B cell (primary cell): ENCODE measurements around the gene CXCL12. TPM values are rescaled to one million over a fixed set of nuclear protein-coding genes. Genes with fewer than 3 reads are reported as not detected.

ENCODE experiments used
- ATAC-seq: fragments of 200-7000 bp; cut with Tn5 transposase; one replicate; pipeline ENCODE4 v1.10.0; 2021; ENCODE audit warnings: low read depth, mild to moderate bottlenecking, moderate number of reproducible peaks, moderate library complexity
- CTCF ChIA-PET: fragments of 350-600 bp; sonication (Branson Sonifier 250); formaldehyde crosslinking; loops from one replicate; lab custom pipeline; 2021; ENCODE audit warnings: antibody characterized with exemption, inconsistent platforms; lab: Charles Lee
- POLR2A ChIA-PET: fragments of 350-600 bp; sonication (Branson Sonifier 250); formaldehyde crosslinking; loops from one replicate; lab custom pipeline; 2021; ENCODE audit warnings: antibody characterized with exemption; lab: Charles Lee
- DNase-seq: peaks from one replicate; pipeline ENCODE4 v3.0.0; 2013
- H2AFZ ChIP-seq: 2 replicates; pipeline ENCODE4 v1.6.1; 2012; ENCODE audit warnings: mild to moderate bottlenecking, low read depth, low read length; ENCODE audit not compliant: insufficient read depth, poor library complexity, severe bottlenecking
- H3K27ac ChIP-seq, 2 donors: 1 replicate in 1 of 2; 2 replicates in 1 of 2; pipeline ENCODE4 v1.5.1; 2012 to 2013; ENCODE audit warnings: low read length in 2 of 2, mild to moderate bottlenecking in 2 of 2, moderate library complexity in 1 of 2
- H3K27me3 ChIP-seq, 4 experiments: fragments of 200-600 bp in 1 of 4; sonication (generic) in 1 of 4; replicated peaks in 1 of 4; 1 replicate in 2 of 4; 2 replicates in 2 of 4; pipeline versions ENCODE4 v1.6.1 to v1.7.0; 2013 to 2016; ENCODE audit warnings: low read length in 3 of 4, mild to moderate bottlenecking in 2 of 4, mixed read lengths in 1 of 4, moderate library complexity in 1 of 4; ENCODE audit not compliant: insufficient read depth in 4 of 4, control insufficient read depth in 3 of 4; ENCODE audit errors: control extremely low read depth in 1 of 4
- H3K36me3 ChIP-seq, 2 experiments: replicated peaks in 1 of 2; 1 replicate in 1 of 2; 2 replicates in 1 of 2; pipeline versions ENCODE4 v1.6.1 to v1.7.1; 2013; ENCODE audit warnings: low read length in 1 of 2; ENCODE audit not compliant: insufficient read depth in 2 of 2, control insufficient read depth in 1 of 2; ENCODE audit errors: control extremely low read depth in 1 of 2, extremely low read depth in 1 of 2
- H3K4me1 ChIP-seq, 2 donors: fragments of 200-600 bp in 1 of 2; sonication (generic) in 1 of 2; 1 replicate in 1 of 2; 2 replicates in 1 of 2; pipeline versions ENCODE4 v1.5.1 to v1.6.1; 2013 to 2017; ENCODE audit warnings: low read length in 2 of 2; ENCODE audit not compliant: control insufficient read depth in 2 of 2, insufficient read depth in 2 of 2
- H3K4me2 ChIP-seq: replicated peaks from 2 replicates; pipeline ENCODE3; 2012; ENCODE audit warnings: mild to moderate bottlenecking, low read depth, low read length; ENCODE audit not compliant: poor library complexity, severe bottlenecking
- H3K4me3 ChIP-seq, 5 experiments: fragments of 200-600 bp in 1 of 5; sonication (generic) in 1 of 5; 1 replicate in 3 of 5; 2 replicates in 2 of 5; pipeline versions ENCODE4 v1.5.1 to v1.7.0; 2011 to 2016; ENCODE audit warnings: low read length in 4 of 5, mild to moderate bottlenecking in 4 of 5, low read depth in 2 of 5, control low read depth in 1 of 5, moderate library complexity in 1 of 5; ENCODE audit not compliant: insufficient read depth in 1 of 5; ENCODE audit errors: control extremely low read depth in 1 of 5, extremely low read depth in 1 of 5
- H3K79me2 ChIP-seq: fragments of 200-600 bp; sonication (generic); one replicate; pipeline ENCODE4 v1.6.0; 2016; ENCODE audit warnings: low read length; ENCODE audit not compliant: control insufficient read depth, insufficient read depth
- H3K9ac ChIP-seq: fragments of 200-600 bp; sonication (generic); 2 replicates; pipeline ENCODE4 v1.6.1; 2017; ENCODE audit warnings: mild to moderate bottlenecking, low read length, moderate library complexity
- H3K9me3 ChIP-seq, 3 donors: one replicate each; pipeline versions ENCODE4 v1.6.1 to v1.7.1; 2013; ENCODE audit warnings: low read length in 2 of 3; ENCODE audit not compliant: control insufficient read depth in 2 of 3, insufficient read depth in 1 of 3; ENCODE audit errors: control extremely low read depth in 1 of 3
- H4K20me1 ChIP-seq: 2 replicates; pipeline ENCODE4 v1.6.0; 2012; ENCODE audit warnings: mild to moderate bottlenecking, low read length; ENCODE audit not compliant: insufficient read depth, control insufficient read depth, poor library complexity, severe bottlenecking
- H3K27ac Mint-ChIP-seq: one replicate; pipeline ENCODE4 v1.8.0; 2021; ENCODE audit warnings: mixed read lengths
- H3K27me3 Mint-ChIP-seq: one replicate; pipeline ENCODE4 v1.8.0; 2021; ENCODE audit warnings: mixed read lengths
- H3K4me1 Mint-ChIP-seq: one replicate; pipeline ENCODE4 v1.8.0; 2021; ENCODE audit warnings: mixed read lengths
- H3K4me3 Mint-ChIP-seq: one replicate; pipeline ENCODE4 v1.8.0; 2021; ENCODE audit warnings: mixed read lengths
- H3K9me3 Mint-ChIP-seq: one replicate; pipeline ENCODE4 v1.8.0; 2022; ENCODE audit warnings: mixed read lengths; ENCODE audit not compliant: insufficient read depth
- EZH2 ChIP-seq: IDR thresholded peaks from 2 replicates; pipeline ENCODE4 v1.6.1; 2012; ENCODE audit warnings: borderline replicate concordance, low read depth, mild to moderate bottlenecking, moderate library complexity, low read length; ENCODE audit not compliant: insufficient read depth, poor library complexity, severe bottlenecking
- WGBS: methylation state at CpG from one replicate; pipeline ENCODE4 v1.1.5; 2013; ENCODE audit warnings: missing lambda C conversion rate; ENCODE audit not compliant: insufficient coverage; 5-methylcytosine and 5-hydroxymethylcytosine counted together
- intact Hi-C: fragments of 100-400 bp; cut with micrococcal nuclease; formaldehyde crosslinking; loops from one replicate; pipeline ENCODE4 v1.10.0; 2022
- polyA plus RNA-seq: library from polyadenylated mRNA; depleted of rRNA; stranded (reverse); fragments of >200 nt; gene quantifications from 2 replicates; pipeline ENCODE4 v1.2.3, GENCODE V29; 2012
- total RNA-seq, 2 donors: library from RNA; stranded (reverse); fragments of 120-200 nt in 1 of 2; gene quantifications; 1 replicate in 1 of 2; 2 replicates in 1 of 2; pipeline versions ENCODE4 v1.2.3 to v1.2.4, GENCODE V29; 2013 to 2022
- TF ChIP-seq, protein P1 (sequence below): fragments of 200-600 bp; IDR thresholded peaks from one replicate; pipeline ENCODE4 v1.8.0; 2022; ENCODE audit warnings: antibody characterized with exemption, mild to moderate bottlenecking

The CXCL12 gene
- total and polyA plus RNA-seq, 2 donors (not counting 1 experiment from before 2014, with no cell fraction given), result not detected

DNA sequence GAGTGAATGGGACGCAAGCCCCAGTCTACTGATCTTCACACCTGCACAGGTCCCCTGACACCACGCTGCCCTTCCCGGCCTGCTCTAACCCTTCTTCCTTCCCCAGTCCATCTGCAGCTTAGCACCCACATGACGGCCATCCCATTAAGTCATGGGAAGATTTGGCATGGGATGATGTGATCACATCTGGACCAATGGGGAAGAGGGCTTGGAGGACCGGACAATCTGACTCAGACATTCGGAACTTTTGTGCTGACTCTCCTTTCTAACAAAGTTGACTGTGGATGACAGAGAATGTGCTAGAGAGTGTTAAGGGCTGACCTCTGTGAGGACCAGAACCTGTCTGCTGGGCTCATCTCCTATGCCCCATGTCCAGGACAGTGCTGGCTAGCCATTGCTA, 15.6 kb downstream of the CXCL12 start:
- Histone ChIP-seq H3K9ac (no peak overlapping the region), H3K79me2 (no peaks in the 10 kb centered on the region), H3K27ac (no peak overlapping the region), H2AFZ (no peak overlapping the region), H3K9me3 (peaks cover 0 to 2% (median 0%) of the 10 kb centered on the region in 3 donors), H3K4me1 (no peaks in the 10 kb centered on the region), H3K36me3 (no peaks in the 10 kb centered on the region), H3K4me3 (no peak overlapping the region), H3K4me2 (no peak overlapping the region), H4K20me1 (no peaks in the 10 kb centered on the region), H3K27me3 (no peaks in the 10 kb centered on the region)
- Mint-ChIP-seq H3K27me3 (no peaks in the 10 kb centered on the region), H3K27ac (no peak overlapping the region), H3K4me1 (no peaks in the 10 kb centered on the region), H3K9me3 (no peaks in the 10 kb centered on the region), H3K4me3 (no peak overlapping the region)
- no peak for ATAC-seq
- intact Hi-C loops, result no loop called here
- POLR2A ChIA-PET, result no interaction called here
- 93% methylated on average over 3 of the region's 6 CpGs for WGBS
- DNase-seq, result no peak
- CTCF ChIA-PET, result no interaction called here
- TF ChIP-seq, protein P1, sequence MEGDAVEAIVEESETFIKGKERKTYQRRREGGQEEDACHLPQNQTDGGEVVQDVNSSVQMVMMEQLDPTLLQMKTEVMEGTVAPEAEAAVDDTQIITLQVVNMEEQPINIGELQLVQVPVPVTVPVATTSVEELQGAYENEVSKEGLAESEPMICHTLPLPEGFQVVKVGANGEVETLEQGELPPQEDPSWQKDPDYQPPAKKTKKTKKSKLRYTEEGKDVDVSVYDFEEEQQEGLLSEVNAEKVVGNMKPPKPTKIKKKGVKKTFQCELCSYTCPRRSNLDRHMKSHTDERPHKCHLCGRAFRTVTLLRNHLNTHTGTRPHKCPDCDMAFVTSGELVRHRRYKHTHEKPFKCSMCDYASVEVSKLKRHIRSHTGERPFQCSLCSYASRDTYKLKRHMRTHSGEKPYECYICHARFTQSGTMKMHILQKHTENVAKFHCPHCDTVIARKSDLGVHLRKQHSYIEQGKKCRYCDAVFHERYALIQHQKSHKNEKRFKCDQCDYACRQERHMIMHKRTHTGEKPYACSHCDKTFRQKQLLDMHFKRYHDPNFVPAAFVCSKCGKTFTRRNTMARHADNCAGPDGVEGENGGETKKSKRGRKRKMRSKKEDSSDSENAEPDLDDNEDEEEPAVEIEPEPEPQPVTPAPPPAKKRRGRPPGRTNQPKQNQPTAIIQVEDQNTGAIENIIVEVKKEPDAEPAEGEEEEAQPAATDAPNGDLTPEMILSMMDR, result no peak
- TF ChIP-seq EZH2, result no peak

DNA sequence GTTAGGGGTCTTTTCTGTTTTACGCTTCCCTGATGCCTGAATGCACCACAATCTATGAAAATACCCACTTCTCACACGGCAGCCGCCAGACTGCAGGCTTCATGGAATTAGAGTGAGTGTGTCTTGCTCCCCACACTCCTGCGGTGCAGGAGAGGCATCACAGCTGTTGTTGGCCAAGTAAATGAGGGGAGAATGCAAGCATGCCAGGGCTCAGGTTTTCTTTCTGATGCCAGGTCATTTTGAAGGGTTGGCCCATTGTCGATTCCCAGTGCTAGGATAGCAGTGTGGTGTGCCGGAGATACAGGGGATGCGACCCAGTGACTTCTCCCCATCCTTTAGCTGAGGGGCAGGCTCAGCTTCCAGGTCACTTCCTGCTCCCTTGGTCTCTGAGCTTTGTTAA, 16.3 kb downstream of the CXCL12 start:
- H3K27me3 ChIP-seq, result no peaks in the 10 kb centered on the region
- H3K79me2 ChIP-seq, result no peaks in the 10 kb centered on the region
- CTCF ChIA-PET, result no interaction called here
- H3K4me3 ChIP-seq, result no peak overlapping the region
- Mint-ChIP-seq H3K27ac (no peak overlapping the region), H3K9me3 (no peaks in the 10 kb centered on the region), H3K4me1 (no peaks in the 10 kb centered on the region), H3K4me3 (no peak overlapping the region), H3K27me3 (no peaks in the 10 kb centered on the region)
- intact Hi-C loops, result no loop called here
- H3K4me1 ChIP-seq, result no peaks in the 10 kb centered on the region
- H3K36me3 ChIP-seq, result no peaks in the 10 kb centered on the region
- POLR2A ChIA-PET, result no interaction called here
- H3K27ac ChIP-seq, result no peak overlapping the region
- ATAC-seq (no peak), DNase-seq (no peak)
- H2AFZ ChIP-seq, result no peak overlapping the region
- no peaks in the 10 kb centered on the region for H4K20me1 ChIP-seq
- TF ChIP-seq EZH2, result no peak
- TF ChIP-seq, protein P1, result no peak
- no peak overlapping the region for H3K9ac ChIP-seq
- WGBS, result 80% methylated on average over 6 of the region's 7 CpGs
- H3K9me3 ChIP-seq, result peaks cover 0 to 2% (median 0%) of the 10 kb centered on the region in 3 donors
- no peak overlapping the region for H3K4me2 ChIP-seq
